ENCODE data around the gene C18orf32.

- TF ChIP-seq CTCF (IDR thresholded peaks at IDR 0.05; ENCODE audit: extremely low read depth in 1 of 2, insufficient read depth in 1 of 2, low read depth in 1 of 2, low read length in 2 of 2): no peak
- TF ChIP-seq POLR2A (IDR thresholded peaks at IDR 0.05; ENCODE audit: low read depth, low read length): no peak
- no peak for TF ChIP-seq EZH2 (IDR thresholded peaks at IDR 0.05; ENCODE audit: borderline replicate concordance, low read depth, low read length, severe bottlenecking)
Measured at GRCh38 chr18:49529596-49529995, 42.6 kb upstream of the C18orf32 start.

Data from endothelial cell of umbilical vein (primary cell).